A549 (cell line): ENCODE measurements around the gene SLC34A1.

Experiments used
- CEBPB ChIP-seq, 2 experiments: fragments of >200 bp in 1 of 2; sonication (Bioruptor Twin) in 1 of 2; formaldehyde crosslinking in 1 of 2; IDR thresholded peaks; 2 replicates each; pipeline ENCODE4 v1.6.1; 2012 to 2016
- CHD2 ChIP-seq: fragments of 150-350 bp; IDR thresholded peaks from 2 replicates; pipeline ENCODE4 v1.6.1; 2014; ENCODE audit warnings: low read length; ENCODE audit not compliant: partially characterized antibody
- EP300 ChIP-seq, 2 experiments: fragments of >200 bp; sonication (Bioruptor Twin); formaldehyde crosslinking; IDR thresholded peaks; 2 replicates in 1 of 2; 3 replicates in 1 of 2; pipeline ENCODE4 v1.6.1; 2016 to 2017
- TF ChIP-seq, protein P1 (sequence below): fragments of >200 bp; sonication (Bioruptor Twin); formaldehyde crosslinking; IDR thresholded peaks from 3 replicates; pipeline ENCODE4 v1.5.1; 2016
- TF ChIP-seq, protein P2 (sequence below): IDR thresholded peaks from 2 replicates; pipeline ENCODE4 v1.6.1; 2012

GRCh38 chr5:177351392-177352329 is 32.6 kb upstream of the SLC34A1 start, which contains the start of gene LMAN2:
- TF ChIP-seq, protein P1, sequence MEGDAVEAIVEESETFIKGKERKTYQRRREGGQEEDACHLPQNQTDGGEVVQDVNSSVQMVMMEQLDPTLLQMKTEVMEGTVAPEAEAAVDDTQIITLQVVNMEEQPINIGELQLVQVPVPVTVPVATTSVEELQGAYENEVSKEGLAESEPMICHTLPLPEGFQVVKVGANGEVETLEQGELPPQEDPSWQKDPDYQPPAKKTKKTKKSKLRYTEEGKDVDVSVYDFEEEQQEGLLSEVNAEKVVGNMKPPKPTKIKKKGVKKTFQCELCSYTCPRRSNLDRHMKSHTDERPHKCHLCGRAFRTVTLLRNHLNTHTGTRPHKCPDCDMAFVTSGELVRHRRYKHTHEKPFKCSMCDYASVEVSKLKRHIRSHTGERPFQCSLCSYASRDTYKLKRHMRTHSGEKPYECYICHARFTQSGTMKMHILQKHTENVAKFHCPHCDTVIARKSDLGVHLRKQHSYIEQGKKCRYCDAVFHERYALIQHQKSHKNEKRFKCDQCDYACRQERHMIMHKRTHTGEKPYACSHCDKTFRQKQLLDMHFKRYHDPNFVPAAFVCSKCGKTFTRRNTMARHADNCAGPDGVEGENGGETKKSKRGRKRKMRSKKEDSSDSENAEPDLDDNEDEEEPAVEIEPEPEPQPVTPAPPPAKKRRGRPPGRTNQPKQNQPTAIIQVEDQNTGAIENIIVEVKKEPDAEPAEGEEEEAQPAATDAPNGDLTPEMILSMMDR, result no peak
- TF ChIP-seq CEBPB (IDR thresholded peaks at IDR 0.05) (no peak), CHD2 (no peak), EP300 (IDR thresholded peaks at IDR 0.05) (no peak)
- TF ChIP-seq, protein P2, sequence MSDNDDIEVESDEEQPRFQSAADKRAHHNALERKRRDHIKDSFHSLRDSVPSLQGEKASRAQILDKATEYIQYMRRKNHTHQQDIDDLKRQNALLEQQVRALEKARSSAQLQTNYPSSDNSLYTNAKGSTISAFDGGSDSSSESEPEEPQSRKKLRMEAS, result peak; percentile 64
